ENCODE results near the gene ACOT8.
"Not testable (repeated sequence)": the region's sequence is repeated elsewhere in the genome, so short reads cannot be mapped to it uniquely, and the experiment has no call there.

Gene ACOT8

GRCh38 chr20:45886590-45887345 is 29.6 kb upstream of the ACOT8 start:
- DNase-seq, result no peak

- DNase-seq, result no peak
Measured at GRCh38 chr20:45883100-45883469, 25.9 kb upstream of the ACOT8 start.

DNA sequence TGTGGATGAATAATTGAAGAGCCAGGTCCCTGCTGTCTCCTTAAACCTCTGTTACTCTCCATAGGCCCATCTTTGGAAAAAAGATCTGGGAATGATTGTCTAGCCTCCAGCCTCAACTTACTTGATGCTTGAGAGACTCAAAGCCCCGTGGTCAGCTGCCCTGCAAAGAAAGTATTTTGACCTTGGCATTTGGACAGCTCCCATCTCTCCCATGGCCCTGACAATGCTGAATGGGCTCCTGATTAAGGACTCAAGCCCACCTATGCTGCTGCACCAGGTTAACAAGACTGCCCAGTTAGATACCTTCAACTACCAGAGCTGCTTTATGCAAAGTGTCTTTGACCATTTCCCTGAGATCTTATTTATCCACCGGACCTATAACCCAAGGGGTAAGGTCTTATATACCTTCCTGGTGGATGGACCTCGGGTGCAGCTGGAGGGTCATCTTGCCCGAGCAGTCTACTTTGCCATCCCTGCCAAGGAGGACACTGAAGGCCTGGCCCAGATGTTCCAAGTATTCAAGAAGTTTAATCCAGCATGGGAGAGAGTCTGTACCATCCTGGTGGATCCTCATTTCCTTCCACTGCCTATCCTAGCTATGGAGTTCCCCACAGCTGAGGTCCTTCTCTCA is 25.4 kb upstream of the ACOT8 start:
- no peak for DNase-seq

- DNase-seq, result peak; percentile 98
Measured at GRCh38 chr20:45880988-45881788, 24.0 kb upstream of the ACOT8 start, which contains the start of gene ZSWIM1. Gene ZSWIM1 (plus strand): TSS chr20:45881227. CDS start chr20:45882593, 1,366 bp downstream.

DNA sequence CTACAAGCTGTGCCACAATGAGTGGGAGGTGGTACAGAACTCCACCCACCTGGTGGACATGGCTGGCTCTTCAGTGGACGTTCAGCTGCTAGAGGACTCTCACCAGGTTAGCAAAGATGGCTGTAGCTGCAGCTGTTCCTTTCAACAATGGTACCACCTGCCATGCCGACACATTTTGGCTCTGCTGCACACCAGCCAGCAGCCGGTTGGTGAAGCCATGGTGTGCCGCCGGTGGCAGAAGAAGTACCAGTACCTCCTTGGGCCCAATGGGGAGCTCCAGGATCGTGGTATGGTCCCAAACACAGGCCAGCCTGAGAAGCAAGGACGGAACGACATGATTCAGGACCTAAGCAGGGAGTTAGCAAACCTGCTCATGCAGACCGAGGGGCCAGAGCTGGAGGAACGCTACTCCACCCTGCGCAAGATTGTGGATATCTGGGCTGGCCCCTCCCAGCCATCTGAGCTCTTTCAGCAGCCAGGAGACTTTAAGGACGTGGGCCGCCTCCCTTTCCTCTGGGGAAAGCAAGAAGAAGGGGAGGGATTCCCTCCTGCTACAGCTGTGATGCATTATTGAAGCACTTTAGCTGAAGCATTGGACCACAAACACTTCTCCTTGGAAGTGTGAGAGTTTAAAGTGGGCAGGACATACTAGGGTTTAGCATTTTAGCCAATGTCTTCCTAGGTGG is 21.0 kb upstream of the ACOT8 start:
- DNase-seq, result no peak

GRCh38 chr20:45874576-45874975 is 17.4 kb upstream of the ACOT8 start:
- no peak for DNase-seq

GRCh38 chr20:45874104-45874481 is 16.9 kb upstream of the ACOT8 start:
- not testable (repeated sequence) for DNase-seq

DNA sequence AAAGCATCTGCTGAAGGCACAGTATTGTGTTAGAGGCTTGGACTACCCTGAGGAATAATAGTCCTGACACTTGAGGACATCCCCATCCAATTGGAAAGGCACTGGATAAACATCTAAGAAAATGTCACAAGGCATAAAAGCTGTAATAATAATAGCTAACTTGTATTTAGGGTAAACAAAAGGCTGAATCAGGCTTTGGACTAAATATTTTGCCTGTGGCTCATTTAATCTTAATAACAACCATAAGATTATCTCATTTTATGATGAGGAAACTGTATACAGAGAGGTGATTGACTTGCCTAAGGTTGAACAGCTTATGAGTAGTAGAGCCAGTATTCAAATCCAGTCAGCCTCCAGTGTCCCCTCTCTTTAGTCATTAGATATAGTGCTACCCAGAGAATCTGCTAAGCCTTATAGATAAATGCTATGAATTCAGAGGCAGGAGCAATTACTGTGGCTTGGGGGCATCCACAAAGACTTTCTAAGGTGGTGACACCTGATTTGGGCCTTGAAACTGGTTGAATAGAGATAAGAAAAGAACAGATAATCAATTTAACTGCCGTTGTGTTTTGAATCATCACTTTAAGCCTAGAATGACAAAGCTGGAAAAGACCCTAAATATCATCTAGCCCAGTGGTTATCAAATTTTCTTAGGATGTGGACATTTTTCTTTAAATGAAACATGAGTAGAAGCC is 16.4 kb upstream of the ACOT8 start:
- no peak for DNase-seq

DNA sequence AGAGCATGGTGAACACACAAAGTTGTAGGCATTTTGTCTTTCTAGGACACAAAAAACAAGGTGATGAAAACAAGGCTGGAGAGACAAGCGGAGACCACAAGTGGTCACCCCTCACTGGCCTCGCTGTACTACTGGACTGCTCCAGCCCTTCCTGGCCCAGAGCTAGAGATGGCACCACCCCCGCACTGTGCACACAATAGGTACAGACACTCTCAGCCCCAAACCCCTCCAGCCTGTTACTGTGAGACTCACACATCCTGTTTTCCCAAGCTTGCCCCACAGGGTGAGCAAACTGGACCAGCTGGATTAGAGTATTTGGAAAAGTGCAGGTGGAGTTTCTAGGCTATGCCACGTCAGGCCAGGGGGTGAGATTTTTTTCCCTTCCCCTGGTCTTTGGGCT is 15.4 kb upstream of the ACOT8 start:
- DNase-seq, result peak; percentile 10

GRCh38 chr20:45867819-45868176 is 10.6 kb upstream of the ACOT8 start:
- DNase-seq, result no peak

- DNase-seq, result no peak
Measured at GRCh38 chr20:45867136-45867818, 10.1 kb upstream of the ACOT8 start.

DNA sequence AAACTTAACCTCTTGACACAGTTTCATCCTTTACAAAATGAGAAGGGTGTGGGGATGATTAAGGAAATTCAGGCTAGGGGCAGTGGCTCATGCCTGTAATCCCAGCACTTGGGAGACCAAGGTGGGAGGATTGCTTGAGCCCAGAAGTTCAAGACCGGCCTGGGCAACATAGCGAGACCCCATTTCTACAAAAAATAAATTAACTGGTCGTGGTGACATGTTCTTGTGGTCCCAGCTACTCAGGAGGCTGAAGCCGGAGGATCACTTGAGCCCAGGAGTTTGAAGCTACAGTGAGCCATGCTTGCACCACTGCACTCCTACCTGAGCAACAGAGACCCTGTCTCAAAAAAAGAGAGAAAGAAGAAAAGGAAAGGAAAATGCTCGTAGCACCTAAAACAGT is 9.3 kb upstream of the ACOT8 start:
- DNase-seq, result no peak

- DNase-seq, result peak; percentile 71
Measured at GRCh38 chr20:45863543-45864470, 6.6 kb upstream of the ACOT8 start.

DNA sequence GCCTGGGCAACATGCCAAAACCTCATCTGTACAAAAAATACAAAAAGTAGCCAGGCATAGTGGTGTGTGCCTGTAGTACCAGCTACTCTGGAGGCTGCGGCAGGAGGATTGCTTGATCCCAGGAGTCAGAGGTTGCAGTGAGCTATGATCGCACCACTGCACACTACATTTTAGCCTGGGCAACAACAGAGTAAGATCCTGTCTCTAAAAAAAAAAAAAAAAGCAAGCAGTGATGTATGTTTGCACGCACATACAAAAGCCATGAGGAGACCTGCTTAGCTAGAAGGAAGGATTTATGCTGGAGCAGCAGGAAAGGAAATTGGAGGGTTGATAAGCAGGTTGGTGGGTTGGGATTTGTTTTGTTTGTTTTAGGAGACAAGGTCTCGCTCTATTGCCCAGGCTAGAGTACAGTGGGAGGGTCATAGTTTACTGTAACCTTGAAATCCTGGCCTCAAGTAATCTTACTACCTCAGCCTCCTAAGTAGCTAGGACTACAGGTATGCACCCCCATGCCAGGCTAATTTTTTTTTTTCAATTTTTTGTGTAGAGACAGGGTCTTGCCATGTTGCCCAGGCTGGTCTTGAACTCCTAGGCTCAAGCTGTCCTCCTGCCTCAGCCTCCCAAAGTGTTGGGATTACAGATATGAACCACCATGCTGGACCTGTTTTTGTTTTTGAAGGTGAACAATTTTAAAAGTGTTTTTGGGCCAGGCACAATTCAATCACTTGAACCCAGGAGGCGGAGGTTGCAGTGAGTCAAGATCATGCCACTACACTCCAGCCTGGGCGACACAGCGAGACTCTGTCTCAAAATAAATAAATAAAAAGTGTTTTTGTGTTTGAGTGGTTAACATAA is 4.3 kb upstream of the ACOT8 start:
- peak; percentile 81 for DNase-seq

- DNase-seq, result no peak
Measured at GRCh38 chr20:45860560-45861220, 3.5 kb upstream of the ACOT8 start.

DNA sequence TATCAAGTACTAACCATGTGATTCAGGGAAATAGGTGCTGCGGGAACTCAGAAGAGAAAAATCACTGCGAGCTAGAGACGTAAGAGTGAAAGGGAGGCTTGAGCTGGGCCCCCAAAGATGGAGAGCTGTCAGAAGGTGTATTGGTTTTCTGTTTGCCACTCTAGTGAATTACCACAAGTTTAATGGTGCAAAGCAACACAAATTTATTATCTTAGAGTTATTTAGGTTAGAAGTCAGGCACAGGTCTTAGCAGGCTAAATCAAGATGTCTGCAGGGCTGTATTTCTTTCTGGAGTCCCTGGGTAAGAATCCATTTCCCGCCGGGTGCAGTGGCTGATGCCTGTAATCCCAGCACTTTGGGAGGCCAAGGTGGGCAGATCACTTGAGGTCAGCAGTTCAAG is 2.7 kb upstream of the ACOT8 start:
- no peak for DNase-seq

DNA sequence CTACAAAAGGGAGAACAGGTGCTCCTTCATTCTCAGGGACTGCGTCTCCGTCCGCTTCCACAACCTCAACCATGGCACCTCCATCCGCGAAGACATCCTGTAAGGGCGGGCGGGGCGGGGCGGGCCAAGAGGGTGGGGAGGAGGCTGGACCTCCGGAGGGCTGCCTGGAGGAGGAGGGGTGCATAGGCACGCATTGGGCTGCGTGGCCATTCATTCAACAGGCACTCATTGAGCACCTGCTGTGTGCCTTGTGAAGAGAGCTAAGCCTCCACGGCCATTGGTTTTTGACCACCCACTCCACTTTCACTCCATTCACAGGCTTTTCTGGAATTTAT is 657 bp upstream of the ACOT8 start:
- DNase-seq, result no peak

DNA sequence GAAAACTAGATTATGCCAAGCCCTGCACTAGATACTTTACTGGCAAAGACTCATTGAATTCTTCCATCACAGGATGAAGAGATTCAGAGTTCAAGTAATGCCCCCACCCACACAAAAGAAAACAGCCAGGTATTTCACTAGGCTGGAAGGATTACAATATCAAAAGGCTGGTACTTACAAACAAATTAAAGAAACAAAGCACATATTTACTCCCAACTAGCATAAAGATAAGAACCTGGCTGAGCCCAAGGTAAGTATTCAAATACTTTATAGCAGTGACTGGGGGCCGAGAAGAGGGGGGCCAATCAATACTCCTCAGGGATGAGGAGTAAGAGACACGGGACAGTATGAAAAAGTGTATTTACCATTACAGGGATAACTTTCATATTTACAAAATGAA is 3.7 kb downstream of the ACOT8 start:
- no peak for DNase-seq

DNA sequence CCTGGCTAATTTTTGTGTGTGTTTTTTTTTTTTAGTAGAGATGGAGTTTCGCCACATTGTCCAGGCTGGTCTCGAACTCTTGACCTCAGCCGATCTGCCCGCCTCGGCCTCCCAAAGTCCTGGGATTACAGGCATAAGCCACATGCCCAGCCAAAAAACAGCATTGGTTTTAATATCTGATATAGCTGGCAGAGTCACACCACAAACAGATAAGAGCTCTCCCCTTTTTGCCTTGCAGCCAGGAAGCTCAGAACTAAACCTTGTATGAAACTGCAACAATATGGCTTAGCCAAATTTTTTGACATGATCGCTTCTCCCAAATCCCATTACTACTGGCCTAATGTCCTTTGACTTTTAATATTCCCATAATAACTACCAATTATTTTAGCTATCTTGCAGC is 4.9 kb downstream of the ACOT8 start:
- DNase-seq, result no peak

DNA sequence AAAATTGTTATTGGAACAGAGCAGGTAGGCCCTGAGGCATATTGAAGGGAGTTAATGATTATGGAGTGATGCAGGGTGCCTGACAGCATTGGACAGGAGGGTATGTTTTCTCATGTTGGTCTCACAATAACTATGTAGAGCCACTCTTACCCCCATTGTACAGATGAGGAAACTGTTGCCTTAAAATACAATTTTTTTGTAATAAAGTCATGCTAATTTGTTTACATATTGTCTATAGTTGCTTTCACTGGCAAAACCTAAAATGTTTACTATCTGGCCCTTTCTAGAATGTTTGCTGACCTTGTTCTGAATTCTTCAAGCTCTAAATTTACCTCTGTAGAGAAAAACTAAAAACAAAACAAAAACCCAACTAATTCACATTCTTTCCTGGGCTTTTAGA is 5.7 kb downstream of the ACOT8 start:
- DNase-seq, result no peak
